Activated naive CD4-positive, alpha-beta T cell treated with anti-CD3 and anti-CD28 coated beads, Interleukin-2, amount 10 ng/mL, durations not matched to agents 7 days and 5 days (primary cell): ENCODE results near the gene WFS1.

Experiments used
- CTCF ChIA-PET: fragments of 350-600 bp; sonication (Branson Sonifier 250); formaldehyde crosslinking; loops from one replicate; lab custom pipeline; 2021; ENCODE audit warnings: antibody characterized with exemption; lab: Charles Lee
- DNase-seq: peaks from one replicate; pipeline ENCODE4 v3.0.0-alpha.2; 2020
- H3K27ac Mint-ChIP-seq: one replicate; pipeline ENCODE4 v1.8.0; 2021; ENCODE audit warnings: mild to moderate bottlenecking, moderate library complexity, mixed read lengths
- H3K27me3 Mint-ChIP-seq: one replicate; pipeline ENCODE4 v1.8.0; 2021; ENCODE audit warnings: mild to moderate bottlenecking, mixed read lengths
- H3K36me3 Mint-ChIP-seq: one replicate; pipeline ENCODE4 v1.8.0; 2021; ENCODE audit warnings: mixed read lengths
- H3K4me1 Mint-ChIP-seq: one replicate; pipeline ENCODE4 v1.8.0; 2021; ENCODE audit warnings: mixed read lengths
- H3K4me3 Mint-ChIP-seq: one replicate; pipeline ENCODE4 v1.8.0; 2021; ENCODE audit warnings: mild to moderate bottlenecking, moderate library complexity, mixed read lengths
- H3K9me3 Mint-ChIP-seq: one replicate; pipeline ENCODE4 v1.8.0; 2021; ENCODE audit warnings: mixed read lengths

WFS1 gene

DNA sequence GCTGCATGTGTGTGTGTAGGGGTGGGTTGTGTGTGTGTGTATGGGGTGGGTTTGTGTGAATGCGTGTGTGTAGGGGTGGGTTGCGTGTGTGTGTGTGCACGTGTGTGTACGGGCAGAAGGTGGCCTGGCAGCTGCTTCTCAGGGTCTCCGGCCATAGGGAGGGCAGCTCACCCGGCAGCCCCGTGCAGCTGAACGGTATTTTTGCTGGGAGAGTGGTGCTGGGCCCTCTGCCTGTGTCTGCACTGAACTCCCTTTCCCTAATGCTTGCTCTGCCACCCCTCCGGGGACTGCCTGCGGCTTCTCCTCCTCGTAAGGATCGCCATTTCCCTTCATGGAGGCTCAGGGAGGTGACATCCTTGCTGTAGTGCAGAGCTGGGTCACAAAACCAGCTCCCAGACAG is 30.2 kb downstream of the WFS1 start:
- Mint-ChIP-seq H3K4me3 (no peak overlapping the region), H3K4me1 (no peaks in the 10 kb centered on the region), H3K27ac (no peak overlapping the region), H3K36me3 (no peaks in the 10 kb centered on the region), H3K27me3 (no peaks in the 10 kb centered on the region), H3K9me3 (no peaks in the 10 kb centered on the region)
- CTCF ChIA-PET: no interaction called here
- DNase-seq: no peak

DNA sequence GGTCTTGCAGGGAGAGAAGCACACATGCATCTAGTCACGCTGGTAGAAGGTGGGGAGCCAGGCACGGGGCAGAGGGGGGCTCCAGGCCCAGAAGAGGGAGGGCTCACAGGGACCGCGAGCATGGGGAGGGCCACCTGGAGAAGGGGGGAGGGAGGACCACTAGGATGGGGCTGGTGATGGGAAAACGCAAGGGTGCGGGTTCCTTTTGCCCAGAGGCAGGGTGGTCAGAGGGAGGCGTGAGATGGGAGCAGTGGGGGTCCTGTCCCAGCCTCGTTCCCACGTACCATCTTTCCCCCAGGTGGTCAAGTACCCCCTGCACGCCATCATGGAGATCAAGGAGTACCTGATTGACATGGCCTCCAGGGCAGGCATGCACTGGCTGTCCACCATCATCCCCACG is 30.7 kb downstream of the WFS1 start:
- no peaks in the 10 kb centered on the region for H3K36me3 Mint-ChIP-seq
- no peak for DNase-seq
- H3K4me3 Mint-ChIP-seq: no peak overlapping the region
- peaks cover under 1% of the 10 kb centered on the region for H3K27me3 Mint-ChIP-seq
- H3K9me3 Mint-ChIP-seq: no peaks in the 10 kb centered on the region
- CTCF ChIA-PET: no interaction called here
- no peak overlapping the region for H3K27ac Mint-ChIP-seq
- no peaks in the 10 kb centered on the region for H3K4me1 Mint-ChIP-seq

DNA sequence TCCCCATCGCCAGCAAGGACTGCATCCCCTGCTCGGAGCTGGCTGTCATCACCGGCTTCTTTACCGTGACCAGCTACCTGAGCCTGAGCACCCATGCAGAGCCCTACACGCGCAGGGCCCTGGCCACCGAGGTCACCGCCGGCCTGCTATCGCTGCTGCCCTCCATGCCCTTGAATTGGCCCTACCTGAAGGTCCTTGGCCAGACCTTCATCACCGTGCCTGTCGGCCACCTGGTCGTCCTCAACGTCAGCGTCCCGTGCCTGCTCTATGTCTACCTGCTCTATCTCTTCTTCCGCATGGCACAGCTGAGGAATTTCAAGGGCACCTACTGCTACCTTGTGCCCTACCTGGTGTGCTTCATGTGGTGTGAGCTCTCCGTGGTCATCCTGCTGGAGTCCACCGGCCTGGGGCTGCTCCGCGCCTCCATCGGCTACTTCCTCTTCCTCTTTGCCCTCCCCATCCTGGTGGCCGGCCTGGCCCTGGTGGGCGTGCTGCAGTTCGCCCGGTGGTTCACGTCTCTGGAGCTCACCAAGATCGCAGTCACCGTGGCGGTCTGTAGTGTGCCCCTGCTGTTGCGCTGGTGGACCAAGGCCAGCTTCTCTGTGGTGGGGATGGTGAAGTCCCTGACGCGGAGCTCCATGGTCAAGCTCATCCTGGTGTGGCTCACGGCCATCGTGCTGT is 31.5 kb downstream of the WFS1 start:
- no peak for DNase-seq
- Mint-ChIP-seq H3K27ac (no peak overlapping the region), H3K27me3 (peaks cover 9% of the 10 kb centered on the region), H3K4me3 (no peak overlapping the region), H3K36me3 (no peaks in the 10 kb centered on the region), H3K4me1 (no peaks in the 10 kb centered on the region), H3K9me3 (no peaks in the 10 kb centered on the region)
- CTCF ChIA-PET: no interaction called here

DNA sequence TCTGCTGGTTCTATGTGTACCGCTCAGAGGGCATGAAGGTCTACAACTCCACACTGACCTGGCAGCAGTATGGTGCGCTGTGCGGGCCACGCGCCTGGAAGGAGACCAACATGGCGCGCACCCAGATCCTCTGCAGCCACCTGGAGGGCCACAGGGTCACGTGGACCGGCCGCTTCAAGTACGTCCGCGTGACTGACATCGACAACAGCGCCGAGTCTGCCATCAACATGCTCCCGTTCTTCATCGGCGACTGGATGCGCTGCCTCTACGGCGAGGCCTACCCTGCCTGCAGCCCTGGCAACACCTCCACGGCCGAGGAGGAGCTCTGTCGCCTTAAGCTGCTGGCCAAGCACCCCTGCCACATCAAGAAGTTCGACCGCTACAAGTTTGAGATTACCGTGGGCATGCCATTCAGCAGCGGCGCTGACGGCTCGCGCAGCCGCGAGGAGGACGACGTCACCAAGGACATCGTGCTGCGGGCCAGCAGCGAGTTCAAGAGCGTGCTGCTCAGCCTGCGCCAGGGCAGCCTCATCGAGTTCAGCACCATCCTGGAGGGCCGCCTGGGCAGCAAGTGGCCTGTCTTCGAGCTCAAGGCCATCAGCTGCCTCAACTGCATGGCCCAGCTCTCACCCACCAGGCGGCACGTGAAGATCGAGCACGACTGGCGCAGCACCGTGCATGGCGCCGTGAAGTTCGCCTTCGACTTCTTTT is 32.2 kb downstream of the WFS1 start:
- H3K27me3 Mint-ChIP-seq: peaks cover 16% of the 10 kb centered on the region
- H3K9me3 Mint-ChIP-seq: no peaks in the 10 kb centered on the region
- DNase-seq: no peak
- no peaks in the 10 kb centered on the region for H3K36me3 Mint-ChIP-seq
- H3K4me1 Mint-ChIP-seq: no peaks in the 10 kb centered on the region
- no peak overlapping the region for H3K27ac Mint-ChIP-seq
- no peak overlapping the region for H3K4me3 Mint-ChIP-seq
- CTCF ChIA-PET: no interaction called here

DNA sequence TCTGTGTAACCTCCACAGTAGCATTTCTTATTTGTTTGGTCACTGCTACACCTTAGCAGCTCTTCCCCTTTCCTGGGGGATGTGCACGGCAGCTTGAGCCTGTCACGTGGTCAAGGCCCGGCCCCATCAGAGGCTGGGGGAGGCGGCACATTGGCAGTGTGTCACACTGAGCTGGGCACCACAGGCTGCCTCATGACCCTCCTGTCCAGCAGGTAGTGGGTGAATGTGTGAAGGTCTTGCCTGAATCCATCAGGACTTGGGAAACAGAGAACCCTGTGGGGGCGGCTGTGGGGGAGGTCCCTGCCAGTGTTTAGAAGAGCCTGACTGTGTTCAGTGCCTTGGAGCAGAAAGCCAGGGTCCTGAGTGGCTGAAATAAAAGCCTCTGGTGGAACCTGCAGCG is 33.2 kb downstream of the WFS1 start:
- CTCF ChIA-PET: no interaction called here
- Mint-ChIP-seq H3K27me3 (peaks cover 26% of the 10 kb centered on the region), H3K4me1 (no peaks in the 10 kb centered on the region), H3K9me3 (no peaks in the 10 kb centered on the region), H3K27ac (no peak overlapping the region), H3K4me3 (no peak overlapping the region), H3K36me3 (no peaks in the 10 kb centered on the region)
- no peak for DNase-seq

DNA sequence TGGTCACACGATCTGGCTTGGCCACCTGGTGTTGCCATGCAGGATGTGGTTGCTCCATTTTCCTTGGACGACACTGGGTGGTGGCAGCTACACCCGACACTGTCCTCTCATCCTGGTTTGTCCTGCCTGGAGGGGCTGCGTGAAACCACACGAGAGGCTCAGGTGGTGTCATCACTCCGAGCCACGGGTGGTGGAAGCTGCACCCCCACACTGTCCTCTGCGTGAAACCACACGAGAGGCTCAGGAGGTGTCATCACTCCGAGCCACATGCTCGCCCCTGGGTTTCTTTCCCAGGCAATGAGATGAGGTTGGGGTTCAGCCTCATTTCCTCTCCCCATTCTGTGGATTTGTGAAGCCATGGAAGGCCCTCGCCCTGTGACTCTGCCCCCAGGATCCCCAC is 34.3 kb downstream of the WFS1 start:
- no peak overlapping the region for H3K4me3 Mint-ChIP-seq
- CTCF ChIA-PET: no interaction called here
- peaks cover 37% of the 10 kb centered on the region for H3K27me3 Mint-ChIP-seq
- H3K36me3 Mint-ChIP-seq: no peaks in the 10 kb centered on the region
- no peaks in the 10 kb centered on the region for H3K9me3 Mint-ChIP-seq
- H3K27ac Mint-ChIP-seq: no peak overlapping the region
- peaks cover 4% of the 10 kb centered on the region for H3K4me1 Mint-ChIP-seq
- DNase-seq: no peak

DNA sequence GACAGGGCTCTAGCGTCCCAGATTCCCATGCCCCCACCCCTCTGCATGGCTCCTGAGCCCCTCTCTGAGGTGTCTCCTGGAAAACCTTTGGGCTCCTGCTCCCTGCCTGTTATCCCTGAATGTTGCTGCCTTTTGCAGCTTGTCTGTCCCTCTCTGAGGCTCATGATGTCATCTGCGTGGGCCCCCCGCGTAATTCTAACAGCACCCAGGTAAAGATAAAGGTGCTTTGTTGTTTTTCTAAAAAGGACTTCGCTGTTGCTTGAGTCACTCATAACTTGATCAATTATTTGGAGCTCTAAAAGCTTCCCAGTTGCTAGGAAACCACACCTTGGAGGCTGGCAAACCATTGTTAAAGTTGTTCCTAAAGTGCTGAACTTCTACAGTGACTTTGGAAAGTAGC is 36.6 kb downstream of the WFS1 start:
- peaks cover 4% of the 10 kb centered on the region for H3K4me1 Mint-ChIP-seq
- H3K27ac Mint-ChIP-seq: no peak overlapping the region
- CTCF ChIA-PET: interaction anchor here (1.0 to 1.1 kb wide), 2 partner anchors 24 to 55 kb away, joined by 3 read pairs; no protein-coding TSS in a partner anchor
- no peaks in the 10 kb centered on the region for H3K36me3 Mint-ChIP-seq
- H3K4me3 Mint-ChIP-seq: no peak overlapping the region
- no peaks in the 10 kb centered on the region for H3K9me3 Mint-ChIP-seq
- peaks cover 57% of the 10 kb centered on the region for H3K27me3 Mint-ChIP-seq
- no peak for DNase-seq

DNA sequence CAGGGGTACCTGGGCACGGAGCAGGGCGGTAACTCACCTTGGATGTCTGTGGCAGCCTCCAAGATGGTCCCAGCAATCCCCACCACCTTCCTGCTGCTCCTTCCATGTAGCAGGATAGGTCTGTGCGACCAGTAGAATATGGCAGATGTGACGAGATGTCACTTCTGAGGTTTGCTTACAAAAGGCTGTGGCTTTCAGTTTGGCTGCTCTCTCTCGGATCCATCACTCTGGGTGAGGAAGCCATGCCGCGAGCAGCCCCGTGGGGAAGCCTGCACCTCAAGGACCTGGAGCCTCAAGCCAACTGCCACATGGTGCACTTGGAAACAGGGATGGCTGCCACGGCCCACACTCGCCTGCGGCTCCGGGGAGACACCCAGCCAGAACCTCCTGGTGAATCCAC is 37.6 kb downstream of the WFS1 start:
- Mint-ChIP-seq H3K9me3 (no peaks in the 10 kb centered on the region), H3K4me1 (peaks cover 4% of the 10 kb centered on the region), H3K27me3 (peaks cover 64% of the 10 kb centered on the region), H3K27ac (no peak overlapping the region), H3K4me3 (no peak overlapping the region), H3K36me3 (no peaks in the 10 kb centered on the region)
- DNase-seq: no peak
- CTCF ChIA-PET: interaction anchor here (1.0 kb wide), 1 partner anchor 56 kb away, joined by 3 read pairs; no protein-coding TSS in a partner anchor

DNA sequence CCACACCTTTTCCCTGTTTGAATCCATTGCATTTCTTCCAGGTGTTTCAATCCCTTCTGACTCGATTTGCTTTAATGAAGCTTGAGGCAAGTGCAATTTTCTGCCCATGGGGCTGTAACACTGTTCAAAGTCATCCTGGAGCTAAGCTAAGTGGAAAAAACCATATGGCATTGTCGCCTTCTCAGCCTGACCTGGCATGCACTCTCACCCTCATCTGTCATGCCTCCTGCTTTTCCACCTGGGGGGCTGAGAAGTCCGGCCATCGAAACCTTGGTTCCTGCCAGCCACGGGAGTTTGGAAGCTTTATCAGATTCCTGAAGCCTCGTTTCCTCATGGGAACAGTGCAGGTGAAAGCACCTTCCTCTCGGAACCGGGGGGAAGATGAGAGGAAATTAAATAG is 38.2 kb downstream of the WFS1 start:
- Mint-ChIP-seq H3K36me3 (no peaks in the 10 kb centered on the region), H3K27me3 (peaks cover 64% of the 10 kb centered on the region)
- CTCF ChIA-PET: interaction anchor here (0.7 kb wide), 1 partner anchor 15 kb away, joined by 3 read pairs; no protein-coding TSS in a partner anchor

DNA sequence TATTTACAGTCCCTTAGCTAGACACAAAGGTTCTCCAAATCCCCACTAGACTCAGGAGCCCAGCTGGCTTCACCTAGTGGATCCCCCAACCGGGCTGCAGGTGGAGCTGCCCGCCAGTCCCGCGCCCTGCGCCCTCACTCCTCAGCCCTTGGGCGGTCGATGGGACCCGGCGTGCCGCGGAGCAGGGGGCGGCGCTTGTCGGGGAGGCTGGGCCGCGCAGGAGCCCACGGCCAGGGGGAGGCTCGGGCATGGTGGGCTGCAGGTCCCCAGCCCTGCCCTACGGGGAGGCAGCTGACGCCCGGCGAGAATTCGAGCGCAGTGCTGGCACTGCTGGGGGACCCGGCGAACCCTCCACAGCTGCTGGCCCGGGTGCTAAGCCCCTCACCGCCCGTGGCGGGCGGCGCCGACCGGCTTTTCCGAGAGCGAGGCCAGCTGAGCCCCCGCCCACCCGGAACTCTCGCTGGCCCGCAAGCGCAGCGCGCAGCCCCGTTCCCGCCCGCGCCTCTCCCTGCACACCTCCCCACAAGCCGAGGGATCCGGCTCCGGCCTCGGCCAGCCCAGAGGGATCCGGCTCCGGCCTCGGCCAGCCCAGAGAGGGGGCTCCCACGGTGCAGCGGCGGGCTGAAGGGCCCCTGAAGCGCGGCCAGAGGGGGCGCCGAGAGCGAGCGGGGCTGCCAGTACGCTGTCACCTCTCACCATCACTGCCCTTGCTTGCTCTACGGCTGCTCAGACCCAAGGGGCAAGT is 39.4 kb downstream of the WFS1 start:
- Mint-ChIP-seq H3K4me3 (peak overlapping the region; percentile 36), H3K27me3 (peaks cover 64% of the 10 kb centered on the region), H3K27ac (no peak overlapping the region), H3K36me3 (no peaks in the 10 kb centered on the region), H3K9me3 (no peaks in the 10 kb centered on the region), H3K4me1 (peaks cover 4% of the 10 kb centered on the region)
- no peak for DNase-seq
- CTCF ChIA-PET: interaction anchor here (1.8 kb wide), 1 partner anchor 21 kb away, joined by 6 read pairs; no protein-coding TSS in a partner anchor

More for the DNA sequence above, 38.2 kb downstream of the WFS1 start:
- Mint-ChIP-seq H3K4me1 (peaks cover 4% of the 10 kb centered on the region), H3K9me3 (no peaks in the 10 kb centered on the region), H3K27ac (no peak overlapping the region), H3K4me3 (no peak overlapping the region)
- no peak for DNase-seq

DNA sequence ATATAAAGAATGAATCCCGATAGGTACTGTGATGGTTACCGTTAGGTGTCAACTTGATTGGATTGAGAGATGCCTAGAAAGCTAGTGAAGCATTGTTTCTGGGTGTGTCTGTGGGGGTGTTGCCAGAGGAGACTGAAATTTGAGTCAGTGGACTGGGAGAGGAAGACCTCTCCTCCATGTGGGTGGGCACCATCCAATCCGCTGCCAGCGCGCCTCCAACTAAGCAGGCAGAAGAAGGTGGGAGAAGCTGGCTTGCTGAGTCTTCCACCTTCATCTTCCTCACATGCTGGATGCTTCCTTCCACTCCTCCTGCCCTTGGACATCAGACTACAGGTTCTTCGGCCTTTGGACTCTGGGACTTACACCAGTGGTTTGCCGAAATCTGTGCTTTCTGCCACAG is 40.1 kb downstream of the WFS1 start:
- H3K27me3 Mint-ChIP-seq: peaks cover 64% of the 10 kb centered on the region
- no peak overlapping the region for H3K27ac Mint-ChIP-seq
- peak overlapping the region; percentile 36 for H3K4me3 Mint-ChIP-seq
- CTCF ChIA-PET: interaction anchor here (1.2 to 1.8 kb wide), 2 partner anchors 21 to 60 kb away, joined by 3 to 6 read pairs; no protein-coding TSS in a partner anchor
- DNase-seq: no peak
- peaks cover 4% of the 10 kb centered on the region for H3K4me1 Mint-ChIP-seq
- H3K9me3 Mint-ChIP-seq: no peaks in the 10 kb centered on the region
- no peaks in the 10 kb centered on the region for H3K36me3 Mint-ChIP-seq

DNA sequence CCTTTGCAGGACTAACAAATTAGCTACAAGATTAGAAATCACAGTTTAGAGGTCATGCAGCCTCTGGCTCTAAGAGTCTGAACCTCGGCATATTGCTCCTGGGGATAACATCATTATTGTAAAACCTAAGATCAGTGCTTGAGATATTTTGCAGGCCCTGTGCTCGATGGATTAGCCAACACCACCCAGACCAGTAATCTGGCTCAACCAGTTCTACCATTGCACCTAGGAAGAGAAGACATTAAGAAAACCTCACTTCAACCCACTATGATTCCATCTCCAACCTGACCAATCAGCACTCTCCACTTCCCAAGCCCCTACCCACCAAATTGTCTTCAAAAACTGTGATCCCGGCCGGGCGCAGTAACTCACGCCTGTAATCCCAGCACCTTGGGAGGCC is 43.6 kb downstream of the WFS1 start:
- H3K27ac Mint-ChIP-seq: no peak overlapping the region
- no peaks in the 10 kb centered on the region for H3K36me3 Mint-ChIP-seq
- H3K4me1 Mint-ChIP-seq: peaks cover 4% of the 10 kb centered on the region
- DNase-seq: no peak
- H3K27me3 Mint-ChIP-seq: peaks cover 45% of the 10 kb centered on the region
- CTCF ChIA-PET: no interaction called here
- H3K9me3 Mint-ChIP-seq: no peaks in the 10 kb centered on the region
- no peak overlapping the region for H3K4me3 Mint-ChIP-seq

DNA sequence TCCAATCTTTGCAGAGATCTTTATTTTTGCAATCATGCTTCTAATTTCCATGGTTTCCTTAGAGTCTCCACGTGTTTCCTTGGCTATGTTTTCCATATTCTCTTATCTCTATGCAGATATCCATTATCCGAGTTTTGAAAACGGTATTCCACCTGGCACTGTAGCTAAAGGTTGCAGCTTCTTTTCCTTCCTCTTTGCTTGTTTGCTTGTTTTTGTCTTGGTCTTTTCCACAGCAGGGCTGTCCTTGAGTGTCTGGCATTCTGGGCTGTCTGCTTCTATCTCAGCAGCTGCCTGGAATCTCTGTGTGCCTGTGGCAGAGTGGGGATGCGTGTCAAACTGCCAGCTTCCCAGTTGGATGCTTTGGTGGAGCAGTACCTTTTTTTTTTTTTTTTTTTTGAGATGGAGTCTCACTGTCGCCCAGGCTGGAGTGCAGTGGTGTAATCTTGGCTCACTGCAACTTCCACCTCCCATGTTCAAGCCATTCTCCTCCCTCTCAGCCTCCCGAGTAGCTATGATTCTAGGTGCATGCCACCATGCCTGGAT is 46.9 kb downstream of the WFS1 start:
- Mint-ChIP-seq H3K27me3 (peaks cover 22% of the 10 kb centered on the region), H3K27ac (no peak overlapping the region), H3K36me3 (no peaks in the 10 kb centered on the region), H3K4me3 (no peak overlapping the region), H3K4me1 (peaks cover 2% of the 10 kb centered on the region), H3K9me3 (no peaks in the 10 kb centered on the region)
- DNase-seq: no peak
- CTCF ChIA-PET: interaction anchor here (3.5 kb wide), 1 partner anchor 16 kb away, joined by 14 read pairs; no protein-coding TSS in a partner anchor

DNA sequence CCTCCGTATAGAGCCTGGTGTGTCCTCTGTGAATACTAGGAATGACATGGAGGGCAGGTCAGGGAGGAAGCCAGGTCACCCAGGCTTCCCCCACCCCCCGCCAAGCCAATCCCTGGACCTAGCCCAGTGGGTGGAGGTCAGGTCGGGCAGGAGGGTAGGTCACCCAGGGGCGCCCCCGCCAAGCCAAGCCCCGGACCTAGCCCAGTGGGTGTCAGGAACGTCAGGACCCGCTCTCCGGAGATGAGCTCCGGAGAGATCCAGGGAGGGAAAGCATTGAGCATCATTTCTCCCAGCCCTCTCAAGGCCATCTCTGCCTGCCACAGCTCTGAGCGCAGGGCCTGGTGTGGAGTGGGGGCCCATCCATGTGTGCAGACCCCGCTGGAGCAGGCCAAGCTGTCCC is 48.6 kb downstream of the WFS1 start:
- Mint-ChIP-seq H3K4me1 (peaks cover 3% of the 10 kb centered on the region), H3K4me3 (no peak overlapping the region), H3K27ac (no peak overlapping the region), H3K36me3 (no peaks in the 10 kb centered on the region), H3K9me3 (no peaks in the 10 kb centered on the region), H3K27me3 (peaks cover 34% of the 10 kb centered on the region)
- no peak for DNase-seq
- CTCF ChIA-PET: interaction anchor here (3.5 kb wide), 1 partner anchor 14 kb away, joined by 14 read pairs; no protein-coding TSS in a partner anchor
